Upper lobe of left lung (tissue), 6 donors: ENCODE measurements around the gene MORN1. TPM values are rescaled to one million over a fixed set of nuclear protein-coding genes. Genes with fewer than 3 reads are reported as not detected.

Experiments
- ATAC-seq, 2 donors: fragments of 200-7000 bp; cut with Tn5 transposase; one replicate each; pipeline ENCODE4 v1.9.1; 2022; ENCODE audit warnings: mild to moderate bottlenecking in 2 of 2, moderate library complexity in 2 of 2; ENCODE audit not compliant: low FRiP score in 2 of 2
- DNase-seq, 2 donors: peaks; one replicate each; pipeline ENCODE4 v3.0.0-alpha.2; 2019 to 2020
- H3K27ac ChIP-seq, 4 donors: fragments of 200-600 bp; sonication (generic); one replicate each; pipeline ENCODE4 v1.5.1; 2016 to 2019
- H3K27me3 ChIP-seq, 4 donors: fragments of 200-600 bp; sonication (generic); one replicate each; pipeline ENCODE4 v1.5.1; 2017 to 2019
- H3K36me3 ChIP-seq, 4 donors: fragments of 200-600 bp; sonication (generic); one replicate each; pipeline ENCODE4 v1.5.1; 2016 to 2019
- H3K4me1 ChIP-seq, 4 donors: fragments of 200-600 bp; sonication (generic); one replicate each; pipeline ENCODE4 v1.5.1; 2018 to 2019
- H3K4me3 ChIP-seq, 4 donors: fragments of 200-600 bp; sonication (generic); one replicate each; pipeline ENCODE4 v1.5.1; 2017 to 2019; ENCODE audit warnings: mild to moderate bottlenecking in 2 of 4, moderate library complexity in 1 of 4
- H3K9me3 ChIP-seq, 4 donors: fragments of 200-600 bp; sonication (generic); one replicate each; pipeline ENCODE4 v1.5.1; 2018 to 2019
- EP300 ChIP-seq, 4 donors: sonication (generic); formaldehyde crosslinking; IDR thresholded peaks; one replicate each; pipeline ENCODE4 v1.5.1; 2017; ENCODE audit warnings: antibody characterized with exemption in 4 of 4, control low read depth in 2 of 4
- POLR2A ChIP-seq, 4 donors: fragments of 450-650 bp; IDR thresholded peaks; one replicate each; pipeline ENCODE4 v1.5.1; 2016 to 2017; ENCODE audit warnings: antibody characterized with exemption in 4 of 4, mild to moderate bottlenecking in 2 of 4
- POLR2AphosphoS5 ChIP-seq, 2 donors: sonication (generic); formaldehyde crosslinking; IDR thresholded peaks; one replicate each; pipeline ENCODE4 v1.5.1; 2017; ENCODE audit warnings: antibody characterized with exemption in 2 of 2
- WGBS, 2 donors: methylation state at CpG; one replicate each; pipeline ENCODE4 v1.1.5; 2017 to 2018; 5-methylcytosine and 5-hydroxymethylcytosine counted together
- total RNA-seq, 6 donors: library from RNA; depleted of rRNA in 4 of 6; stranded (reverse); fragments of >200 nt in 4 of 6; gene quantifications; one replicate each; pipeline versions ENCODE4 v1.1.0 to v1.2.1, GENCODE V29; 2016 to 2021
- TF ChIP-seq, protein P1 (sequence below), 6 experiments: fragments of 450-650 bp in 4 of 6; fragments of 200-600 bp in 2 of 6; sonication (generic) in 2 of 6; IDR thresholded peaks; one replicate each; pipeline ENCODE4 v1.5.1; 2016 to 2019; ENCODE audit warnings: antibody characterized with exemption in 6 of 6
- donor health status: DM: no; HTN: no; CAD: no; lungs with moderate emphysema.
- donor health status: DM: no; HTN: yes; CAD: no; lungs with severe emphysema.

The MORN1 gene
- total RNA-seq, 6 donors from 2014 or later = 8.5 to 23.4 (median 14.6) TPM

DNA sequence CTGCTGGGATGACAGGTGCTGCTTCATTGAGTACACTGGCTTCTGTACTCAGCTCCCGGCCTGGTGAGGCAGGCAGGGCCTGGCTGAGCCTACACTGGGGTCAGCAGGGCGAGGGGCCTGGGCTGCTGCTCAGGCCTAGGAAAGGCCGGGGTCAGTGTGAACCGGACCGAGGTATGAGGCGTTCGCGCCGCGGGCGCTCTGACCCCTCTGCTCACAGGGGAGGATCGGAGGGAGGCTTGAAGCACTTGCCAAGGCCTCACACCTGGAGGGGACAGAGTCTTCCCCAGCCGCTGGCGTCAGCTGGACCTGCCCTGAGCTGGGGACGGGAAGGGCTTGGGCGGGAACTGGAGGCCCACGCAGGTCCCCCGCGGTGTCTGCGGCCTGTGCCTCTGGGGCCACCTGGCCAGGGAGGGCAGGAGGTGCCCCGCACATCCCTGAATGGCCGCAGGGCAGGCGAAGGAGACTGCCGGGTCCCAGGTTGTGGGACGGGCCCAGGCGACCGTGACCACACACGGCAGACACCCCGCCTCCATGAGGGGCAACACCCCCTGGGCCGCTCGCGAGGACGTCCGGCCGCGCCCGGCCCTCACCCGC, 20.5 kb upstream of the MORN1 start:
- H3K27me3 ChIP-seq = peaks cover 0 to 3% (median 0%) of the 10 kb centered on the region in 4 donors
- DNase-seq (no peak), ATAC-seq (peak; percentile 0 to 60)
- H3K4me3 ChIP-seq = peak overlapping the region; percentile 74 to 100 (median 95)
- H3K4me1 ChIP-seq = peaks cover 28 to 34% (median 29%) of the 10 kb centered on the region in 4 donors
- H3K27ac ChIP-seq = peak overlapping the region; percentile 81 to 87 (median 86)
- H3K36me3 ChIP-seq = peaks cover 0 to 23% (median 16%) of the 10 kb centered on the region in 4 donors
- WGBS, 2 donors = 13% methylated on average over 6 to 29 of the region's 38 CpGs
- TF ChIP-seq POLR2A (IDR thresholded peaks at IDR 0.05) = no peak
- TF ChIP-seq, protein P1, sequence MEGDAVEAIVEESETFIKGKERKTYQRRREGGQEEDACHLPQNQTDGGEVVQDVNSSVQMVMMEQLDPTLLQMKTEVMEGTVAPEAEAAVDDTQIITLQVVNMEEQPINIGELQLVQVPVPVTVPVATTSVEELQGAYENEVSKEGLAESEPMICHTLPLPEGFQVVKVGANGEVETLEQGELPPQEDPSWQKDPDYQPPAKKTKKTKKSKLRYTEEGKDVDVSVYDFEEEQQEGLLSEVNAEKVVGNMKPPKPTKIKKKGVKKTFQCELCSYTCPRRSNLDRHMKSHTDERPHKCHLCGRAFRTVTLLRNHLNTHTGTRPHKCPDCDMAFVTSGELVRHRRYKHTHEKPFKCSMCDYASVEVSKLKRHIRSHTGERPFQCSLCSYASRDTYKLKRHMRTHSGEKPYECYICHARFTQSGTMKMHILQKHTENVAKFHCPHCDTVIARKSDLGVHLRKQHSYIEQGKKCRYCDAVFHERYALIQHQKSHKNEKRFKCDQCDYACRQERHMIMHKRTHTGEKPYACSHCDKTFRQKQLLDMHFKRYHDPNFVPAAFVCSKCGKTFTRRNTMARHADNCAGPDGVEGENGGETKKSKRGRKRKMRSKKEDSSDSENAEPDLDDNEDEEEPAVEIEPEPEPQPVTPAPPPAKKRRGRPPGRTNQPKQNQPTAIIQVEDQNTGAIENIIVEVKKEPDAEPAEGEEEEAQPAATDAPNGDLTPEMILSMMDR (IDR thresholded peaks at IDR 0.05) = no peak
- no peak for TF ChIP-seq EP300 (IDR thresholded peaks at IDR 0.05)
- TF ChIP-seq POLR2AphosphoS5 (IDR thresholded peaks at IDR 0.05) = no peak
- no peaks in the 10 kb centered on the region for H3K9me3 ChIP-seq

DNA sequence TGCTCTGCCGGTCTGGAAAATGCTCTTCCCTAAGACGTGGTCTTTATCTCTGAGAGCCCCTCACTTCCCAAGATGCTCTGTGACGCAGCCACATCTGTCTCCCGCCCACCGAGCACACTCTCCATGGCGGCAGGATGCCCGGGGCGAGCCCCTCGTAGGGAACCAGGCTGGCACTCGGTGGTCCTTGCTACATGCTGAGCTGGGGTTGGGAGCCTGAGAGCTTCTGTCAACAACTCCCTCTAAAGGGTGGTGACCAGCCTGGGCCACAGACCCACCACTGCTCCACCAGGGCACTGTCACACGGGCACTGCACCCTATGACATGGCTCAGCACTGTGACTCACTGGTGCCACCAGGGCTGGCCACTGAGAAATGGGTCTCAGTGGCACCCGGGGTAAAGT, 18.4 kb upstream of the MORN1 start:
- Histone ChIP-seq H3K4me3 (no peak overlapping the region), H3K9me3 (no peaks in the 10 kb centered on the region), H3K4me1 (peaks cover 26 to 28% (median 28%) of the 10 kb centered on the region in 4 donors), H3K27ac (no peak overlapping the region), H3K27me3 (no peaks in the 10 kb centered on the region), H3K36me3 (peaks cover 1 to 44% (median 31%) of the 10 kb centered on the region in 4 donors)
- DNase-seq (peak in 1 of 2 donors; percentile 55), ATAC-seq (no peak)
- TF ChIP-seq POLR2AphosphoS5 (IDR thresholded peaks at IDR 0.05) (no peak), POLR2A (IDR thresholded peaks at IDR 0.05) (no peak), EP300 (IDR thresholded peaks at IDR 0.05) (no peak)
- TF ChIP-seq, protein P1 (IDR thresholded peaks at IDR 0.05) = no peak
- 86 to 95% methylated on average over 5 to 12 of the region's 12 CpGs for WGBS, 2 donors

DNA sequence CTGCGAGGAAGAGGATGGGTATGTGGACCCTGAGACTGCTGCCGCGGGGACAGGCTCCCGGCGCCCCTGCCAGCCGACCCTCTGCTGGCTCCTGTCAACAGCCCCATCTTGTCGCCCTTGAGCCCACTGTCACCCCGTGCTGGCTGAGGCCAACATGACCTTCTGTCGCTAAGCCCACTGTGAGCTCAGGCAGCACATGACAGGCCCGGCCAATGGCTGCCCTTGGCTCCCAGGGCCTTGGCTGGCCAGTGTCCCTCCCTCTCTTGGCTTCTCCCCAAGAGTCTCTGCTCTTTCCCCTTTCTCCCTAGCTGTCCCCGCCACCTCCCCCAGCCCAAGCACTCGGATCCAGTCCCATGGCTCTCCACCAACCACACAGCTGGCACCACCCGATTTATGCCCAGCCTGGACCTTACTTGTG, 17.5 kb upstream of the MORN1 start:
- no peak for ATAC-seq
- Histone ChIP-seq H3K9me3 (no peaks in the 10 kb centered on the region), H3K36me3 (peaks cover 8 to 52% (median 39%) of the 10 kb centered on the region in 4 donors), H3K27me3 (no peaks in the 10 kb centered on the region), H3K27ac (no peak overlapping the region), H3K4me3 (no peak overlapping the region), H3K4me1 (peaks cover 17 to 21% (median 20%) of the 10 kb centered on the region in 4 donors)
- DNase-seq = peak in 1 of 2 donors; percentile 70
- TF ChIP-seq POLR2AphosphoS5 (IDR thresholded peaks at IDR 0.05) (no peak), EP300 (IDR thresholded peaks at IDR 0.05) (no peak), POLR2A (IDR thresholded peaks at IDR 0.05) (no peak)
- TF ChIP-seq, protein P1 (IDR thresholded peaks at IDR 0.05) = no peak
- 87 to 90% methylated on average over 4 to 13 of the region's 13 CpGs for WGBS, 2 donors

DNA sequence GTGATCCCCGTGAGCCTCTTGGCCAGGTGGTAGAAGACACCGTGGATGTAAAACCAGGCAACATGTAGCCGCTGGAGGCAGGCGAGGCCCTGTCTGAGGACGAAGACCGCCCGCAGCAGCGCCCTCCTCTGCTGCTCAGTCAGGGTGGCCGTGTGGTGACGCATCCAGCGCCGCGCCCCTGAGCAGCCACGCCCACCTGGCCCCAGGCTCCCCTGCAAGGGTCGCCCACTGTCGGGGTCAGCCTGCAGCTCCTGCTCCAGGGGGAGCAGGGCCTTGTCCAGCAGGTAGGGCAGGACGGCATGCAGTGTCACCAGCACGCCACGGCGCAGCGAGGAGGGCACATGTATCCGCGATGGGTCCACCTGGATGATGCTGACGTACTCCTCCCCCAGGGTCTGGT, 17.1 kb upstream of the MORN1 start:
- no peaks in the 10 kb centered on the region for H3K9me3 ChIP-seq
- H3K36me3 ChIP-seq = peaks cover 13 to 57% (median 41%) of the 10 kb centered on the region in 4 donors
- TF ChIP-seq POLR2A (IDR thresholded peaks at IDR 0.05) (no peak), POLR2AphosphoS5 (IDR thresholded peaks at IDR 0.05) (no peak), EP300 (IDR thresholded peaks at IDR 0.05) (no peak)
- TF ChIP-seq, protein P1 (IDR thresholded peaks at IDR 0.05) = no peak
- no peaks in the 10 kb centered on the region for H3K27me3 ChIP-seq
- H3K4me1 ChIP-seq = peaks cover 13 to 16% (median 16%) of the 10 kb centered on the region in 4 donors
- H3K4me3 ChIP-seq = no peak overlapping the region
- no peak for ATAC-seq
- no peak overlapping the region for H3K27ac ChIP-seq
- DNase-seq = peak in 1 of 2 donors; percentile 85
- 93 to 100% methylated on average over 2 to 24 of the region's 24 CpGs for WGBS, 2 donors

DNA sequence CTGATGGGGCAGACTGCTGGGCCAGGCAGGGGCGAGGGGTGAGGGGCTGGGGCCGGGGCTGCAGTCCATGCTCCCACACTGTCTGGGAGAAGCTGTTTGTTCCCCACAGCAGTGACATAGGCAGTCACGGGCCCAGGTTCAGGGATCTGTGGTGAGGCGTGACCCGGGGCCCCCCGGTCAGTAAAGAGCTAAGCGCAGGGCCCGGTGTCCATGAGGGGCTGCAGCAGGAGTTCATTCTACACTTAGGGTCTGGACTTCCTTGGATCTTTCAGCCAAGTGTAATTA, 16.6 kb upstream of the MORN1 start:
- Histone ChIP-seq H3K9me3 (no peaks in the 10 kb centered on the region), H3K4me1 (peaks cover 8 to 11% (median 11%) of the 10 kb centered on the region in 4 donors), H3K36me3 (peaks cover 14 to 62% (median 46%) of the 10 kb centered on the region in 4 donors), H3K4me3 (no peak overlapping the region), H3K27me3 (no peaks in the 10 kb centered on the region), H3K27ac (no peak overlapping the region)
- DNase-seq (no peak), ATAC-seq (no peak)
- WGBS, 2 donors = 90 to 99% methylated on average over 2 to 8 of the region's 8 CpGs
- TF ChIP-seq POLR2A (IDR thresholded peaks at IDR 0.05) (no peak), POLR2AphosphoS5 (IDR thresholded peaks at IDR 0.05) (no peak), EP300 (IDR thresholded peaks at IDR 0.05) (no peak)
- TF ChIP-seq, protein P1 (IDR thresholded peaks at IDR 0.05) = no peak
